SW480 (cell line): Measurements from ENCODE around the gene RPL3.

Source experiments
- DNase-seq: peaks from one replicate; pipeline ENCODE4 v3.0.0-alpha.2; 2016; ENCODE audit warnings: low spot score

The RPL3 gene

GRCh38 chr22:39298241-39298987, 21.0 kb downstream of the RPL3 start:
- no peak for DNase-seq

GRCh38 chr22:39297490-39298240, 21.8 kb downstream of the RPL3 start:
- DNase-seq: peak; percentile 90

- no peak for DNase-seq
Measured at GRCh38 chr22:39296981-39297489, 22.4 kb downstream of the RPL3 start.

GRCh38 chr22:39296535-39296934, 22.9 kb downstream of the RPL3 start:
- no peak for DNase-seq

- no peak for DNase-seq
Measured at GRCh38 chr22:39294571-39295468, 24.6 kb downstream of the RPL3 start.

GRCh38 chr22:39293766-39294368, 25.6 kb downstream of the RPL3 start:
- DNase-seq: no peak

- peak; percentile 97 for DNase-seq
Measured at GRCh38 chr22:39292561-39293074, 26.8 kb downstream of the RPL3 start.

- peak; percentile 89 for DNase-seq
Measured at GRCh38 chr22:39292031-39292462, 27.4 kb downstream of the RPL3 start.

GRCh38 chr22:39291523-39291922, 27.9 kb downstream of the RPL3 start:
- no peak for DNase-seq

- DNase-seq: peak; percentile 52
Measured at GRCh38 chr22:39290724-39291161, 28.7 kb downstream of the RPL3 start.

- peak; percentile 52 for DNase-seq
Measured at GRCh38 chr22:39289975-39290720, 29.3 kb downstream of the RPL3 start.

GRCh38 chr22:39289533-39289932, 29.9 kb downstream of the RPL3 start:
- no peak for DNase-seq

GRCh38 chr22:39288135-39288898, 31.1 kb downstream of the RPL3 start:
- DNase-seq: no peak

GRCh38 chr22:39287076-39287725, 32.2 kb downstream of the RPL3 start:
- DNase-seq: peak; percentile 18

- DNase-seq: no peak
Measured at GRCh38 chr22:39284983-39285382, 34.4 kb downstream of the RPL3 start.

GRCh38 chr22:39284142-39284980, 35.1 kb downstream of the RPL3 start:
- DNase-seq: peak; percentile 56

- peak; percentile 74 for DNase-seq
Measured at GRCh38 chr22:39283322-39284141, 35.9 kb downstream of the RPL3 start.
